Measurements from ENCODE around the gene USP25. TPM values are rescaled to one million over a fixed set of nuclear protein-coding genes. Genes with fewer than 3 reads are reported as not detected.

Gene USP25
- total RNA-seq, 1 donor from 2014 or later: 62.1 TPM

- Histone ChIP-seq H3K27ac (ENCODE audit: low read depth, low read length) (no peak overlapping the region), H3K27me3 (ENCODE audit: control insufficient read depth in 3 of 3, insufficient read depth in 3 of 3, low read length in 3 of 3) (no peaks in the 10 kb centered on the region), H3K9ac (ENCODE audit: low read depth in 1 of 3, low read length in 3 of 3) (no peak overlapping the region), H3K36me3 (ENCODE audit: control insufficient read depth in 3 of 3, insufficient read depth in 3 of 3, low read length in 3 of 3) (no peaks in the 10 kb centered on the region), H3K9me3 (ENCODE audit: control insufficient read depth in 3 of 3, low read length in 3 of 3) (no peaks in the 10 kb centered on the region), H3K4me1 (ENCODE audit: control insufficient read depth in 3 of 3, insufficient read depth in 3 of 3, low read length in 3 of 3) (peaks cover 0 to 6% (median 4%) of the 10 kb centered on the region in 3 donors), H3K4me3 (ENCODE audit: low read length in 3 of 3) (no peak overlapping the region)
These were observed 68.0 kb downstream of the USP25 start for GRCh38 chr21:15797577-15798363.

DNA sequence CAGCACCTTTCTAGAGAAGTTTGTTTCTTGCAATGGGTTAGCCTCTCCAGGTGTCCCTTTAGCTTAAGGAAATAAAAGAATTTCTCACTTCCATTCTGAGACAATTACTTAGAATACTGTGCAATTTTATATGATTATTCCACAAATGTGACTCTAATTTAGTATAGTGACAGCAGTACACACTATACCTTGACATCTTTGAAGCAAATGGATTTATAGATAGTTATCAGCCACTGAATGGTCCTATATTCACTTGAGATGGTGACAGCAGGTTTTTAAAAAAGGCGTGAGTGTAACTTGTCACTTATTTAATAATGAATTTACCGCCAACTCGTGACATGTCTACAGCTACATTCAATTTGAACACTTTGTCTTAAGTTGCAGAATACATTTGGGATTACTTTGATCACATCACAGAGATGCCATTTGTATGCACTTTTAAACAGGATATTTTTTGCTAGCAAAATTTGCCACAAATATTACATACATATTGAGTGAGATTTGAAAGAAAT, 71.6 kb downstream of the USP25 start:
- Histone ChIP-seq H3K4me1 (ENCODE audit: control insufficient read depth in 3 of 3, insufficient read depth in 3 of 3, low read length in 3 of 3) (peaks cover 3 to 4% (median 4%) of the 10 kb centered on the region in 3 donors), H3K27ac (ENCODE audit: low read depth, low read length) (no peak overlapping the region), H3K4me3 (ENCODE audit: low read length in 3 of 3) (no peak overlapping the region)

DNA sequence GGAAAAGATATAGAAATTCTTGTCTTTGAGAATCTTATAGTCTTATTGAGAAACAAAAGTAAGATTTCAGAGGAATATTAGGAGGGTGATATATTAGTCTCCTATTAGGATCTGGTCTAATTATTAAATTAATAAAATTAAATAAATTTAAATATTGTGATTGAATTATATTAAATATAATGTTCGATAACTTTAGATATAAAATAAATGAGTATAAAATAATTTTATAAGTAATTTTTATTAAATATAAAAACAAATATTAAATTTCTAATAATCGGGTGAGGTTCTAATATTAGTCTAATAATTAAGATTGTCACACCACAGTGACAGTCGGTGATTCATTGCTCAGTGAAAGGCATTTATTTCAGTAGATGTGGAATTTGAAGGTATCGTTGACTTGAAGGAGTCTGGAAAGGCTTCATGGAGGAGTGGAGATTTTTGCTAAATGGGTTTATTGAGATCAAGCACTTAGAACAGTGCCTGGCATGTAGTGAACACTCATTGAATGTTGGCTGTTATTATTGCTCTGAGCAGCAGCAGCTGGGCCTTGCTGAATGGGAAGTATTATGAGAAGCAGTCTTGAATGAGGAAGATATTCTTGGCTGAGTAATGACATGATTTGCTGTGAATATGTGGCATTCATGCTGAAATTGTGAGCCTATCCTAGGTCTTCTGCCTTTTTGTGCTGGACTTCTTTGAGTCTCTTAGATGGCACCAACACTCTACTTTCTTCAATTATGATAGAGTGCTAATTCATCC, 74.6 kb downstream of the USP25 start:
- Histone ChIP-seq H3K9me3 (ENCODE audit: control insufficient read depth in 3 of 3, low read length in 3 of 3) (no peaks in the 10 kb centered on the region), H3K4me3 (ENCODE audit: low read length in 3 of 3) (no peak overlapping the region), H3K27me3 (ENCODE audit: control insufficient read depth in 3 of 3, insufficient read depth in 3 of 3, low read length in 3 of 3) (no peaks in the 10 kb centered on the region), H3K36me3 (ENCODE audit: control insufficient read depth in 3 of 3, insufficient read depth in 3 of 3, low read length in 3 of 3) (no peaks in the 10 kb centered on the region), H3K4me1 (ENCODE audit: control insufficient read depth in 3 of 3, insufficient read depth in 3 of 3, low read length in 3 of 3) (peaks cover 6 to 13% (median 7%) of the 10 kb centered on the region in 3 donors), H3K9ac (ENCODE audit: low read depth in 1 of 3, low read length in 3 of 3) (no peak overlapping the region), H3K27ac (ENCODE audit: low read depth, low read length) (no peak overlapping the region)

More for the DNA sequence above, 71.6 kb downstream of the USP25 start:
- Histone ChIP-seq H3K36me3 (ENCODE audit: control insufficient read depth in 3 of 3, insufficient read depth in 3 of 3, low read length in 3 of 3) (no peaks in the 10 kb centered on the region), H3K27me3 (ENCODE audit: control insufficient read depth in 3 of 3, insufficient read depth in 3 of 3, low read length in 3 of 3) (no peaks in the 10 kb centered on the region), H3K9me3 (ENCODE audit: control insufficient read depth in 3 of 3, low read length in 3 of 3) (no peaks in the 10 kb centered on the region), H3K9ac (ENCODE audit: low read depth in 1 of 3, low read length in 3 of 3) (no peak overlapping the region)

- Histone ChIP-seq H3K4me3 (ENCODE audit: low read length in 3 of 3) (no peak overlapping the region), H3K27me3 (ENCODE audit: control insufficient read depth in 3 of 3, insufficient read depth in 3 of 3, low read length in 3 of 3) (no peaks in the 10 kb centered on the region), H3K4me1 (ENCODE audit: control insufficient read depth in 3 of 3, insufficient read depth in 3 of 3, low read length in 3 of 3) (peaks cover 3 to 17% (median 11%) of the 10 kb centered on the region in 3 donors), H3K36me3 (ENCODE audit: control insufficient read depth in 3 of 3, insufficient read depth in 3 of 3, low read length in 3 of 3) (peaks cover 0 to 10% (median 0%) of the 10 kb centered on the region in 3 donors), H3K9ac (ENCODE audit: low read depth in 1 of 3, low read length in 3 of 3) (no peak overlapping the region), H3K27ac (ENCODE audit: low read depth, low read length) (peak overlapping the region; percentile 48), H3K9me3 (ENCODE audit: control insufficient read depth in 3 of 3, low read length in 3 of 3) (no peaks in the 10 kb centered on the region)
These were observed 79.3 kb downstream of the USP25 start for GRCh38 chr21:15809065-15809464.

- no peak overlapping the region for H3K4me3 ChIP-seq (ENCODE audit: low read length in 3 of 3)
- peak overlapping the region; percentile 48 for H3K27ac ChIP-seq (ENCODE audit: low read depth, low read length)
- no peak overlapping the region for H3K9ac ChIP-seq (ENCODE audit: low read depth in 1 of 3, low read length in 3 of 3)
These were observed 80.0 kb downstream of the USP25 start for GRCh38 chr21:15809818-15810217.

DNA sequence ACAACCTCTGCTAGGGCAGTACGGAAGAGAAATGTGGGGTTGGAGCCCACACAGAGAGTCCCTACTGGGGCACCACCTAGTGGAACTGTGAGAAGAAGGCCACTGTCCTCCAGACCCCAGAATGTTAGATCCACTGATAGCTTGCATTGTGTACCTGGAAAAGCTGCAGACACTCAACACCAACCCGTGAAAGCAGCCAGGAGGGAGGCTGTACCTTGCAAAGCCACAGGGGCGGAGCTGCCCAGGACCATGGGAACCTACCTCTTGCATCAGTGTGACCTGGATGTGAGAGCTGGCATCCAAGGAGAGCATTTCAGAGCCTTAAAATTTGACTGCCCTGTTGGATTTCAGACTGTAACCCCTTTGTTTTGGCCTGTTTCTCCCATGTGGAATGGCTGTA, 85.5 kb downstream of the USP25 start:
- peaks cover 0 to 25% (median 8%) of the 10 kb centered on the region in 3 donors for H3K36me3 ChIP-seq (ENCODE audit: control insufficient read depth in 3 of 3, insufficient read depth in 3 of 3, low read length in 3 of 3)
- no peaks in the 10 kb centered on the region for H3K9me3 ChIP-seq (ENCODE audit: control insufficient read depth in 3 of 3, low read length in 3 of 3)
- H3K27ac ChIP-seq (ENCODE audit: low read depth, low read length): no peak overlapping the region
- no peaks in the 10 kb centered on the region for H3K4me1 ChIP-seq (ENCODE audit: control insufficient read depth in 3 of 3, insufficient read depth in 3 of 3, low read length in 3 of 3)
- no peak overlapping the region for H3K4me3 ChIP-seq (ENCODE audit: low read length in 3 of 3)
- no peak overlapping the region for H3K9ac ChIP-seq (ENCODE audit: low read depth in 1 of 3, low read length in 3 of 3)
- no peaks in the 10 kb centered on the region for H3K27me3 ChIP-seq (ENCODE audit: control insufficient read depth in 3 of 3, insufficient read depth in 3 of 3, low read length in 3 of 3)

More at GRCh38 chr21:15809818-15810217, 80.0 kb downstream of the USP25 start:
- Histone ChIP-seq H3K4me1 (ENCODE audit: control insufficient read depth in 3 of 3, insufficient read depth in 3 of 3, low read length in 3 of 3) (peaks cover 3 to 14% (median 7%) of the 10 kb centered on the region in 3 donors), H3K9me3 (ENCODE audit: control insufficient read depth in 3 of 3, low read length in 3 of 3) (no peaks in the 10 kb centered on the region), H3K27me3 (ENCODE audit: control insufficient read depth in 3 of 3, insufficient read depth in 3 of 3, low read length in 3 of 3) (no peaks in the 10 kb centered on the region), H3K36me3 (ENCODE audit: control insufficient read depth in 3 of 3, insufficient read depth in 3 of 3, low read length in 3 of 3) (peaks cover 0 to 10% (median under 1%) of the 10 kb centered on the region in 3 donors)

GRCh38 chr21:15820327-15820726, 90.5 kb downstream of the USP25 start:
- Histone ChIP-seq H3K27me3 (ENCODE audit: control insufficient read depth in 3 of 3, insufficient read depth in 3 of 3, low read length in 3 of 3) (no peaks in the 10 kb centered on the region), H3K36me3 (ENCODE audit: control insufficient read depth in 3 of 3, insufficient read depth in 3 of 3, low read length in 3 of 3) (peaks cover 0 to 12% (median 2%) of the 10 kb centered on the region in 3 donors), H3K9me3 (ENCODE audit: control insufficient read depth in 3 of 3, low read length in 3 of 3) (no peaks in the 10 kb centered on the region), H3K4me3 (ENCODE audit: low read length in 3 of 3) (no peak overlapping the region), H3K9ac (ENCODE audit: low read depth in 1 of 3, low read length in 3 of 3) (no peak overlapping the region), H3K4me1 (ENCODE audit: control insufficient read depth in 3 of 3, insufficient read depth in 3 of 3, low read length in 3 of 3) (peaks cover 0 to 2% (median 2%) of the 10 kb centered on the region in 3 donors), H3K27ac (ENCODE audit: low read depth, low read length) (no peak overlapping the region)

DNA sequence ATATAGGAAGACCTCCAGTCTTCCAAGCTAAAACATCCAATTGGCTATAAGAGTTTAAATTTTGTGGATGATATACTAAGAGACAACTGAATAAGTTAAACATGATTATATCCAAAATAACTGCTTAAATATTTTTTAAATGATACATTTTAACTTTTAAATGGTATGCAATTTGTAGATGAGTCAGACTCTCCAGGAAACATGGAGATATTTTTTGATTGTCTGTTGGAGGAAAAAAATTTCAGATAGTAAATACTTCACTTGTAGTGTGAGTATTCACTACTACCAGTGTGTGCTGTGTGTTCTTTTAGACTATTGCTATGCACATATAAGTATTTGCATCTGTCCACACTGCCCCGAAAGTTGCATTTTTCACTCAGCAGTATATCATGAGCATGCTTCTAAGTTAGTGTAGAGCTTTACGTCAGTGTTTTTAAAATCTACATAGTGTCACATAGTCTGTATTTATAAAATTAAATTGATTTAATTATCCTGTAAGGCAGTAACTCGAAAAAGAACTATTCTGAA, 91.1 kb downstream of the USP25 start:
- H3K36me3 ChIP-seq (ENCODE audit: control insufficient read depth in 3 of 3, insufficient read depth in 3 of 3, low read length in 3 of 3): peaks cover 0 to 9% (median under 1%) of the 10 kb centered on the region in 3 donors
- H3K9ac ChIP-seq (ENCODE audit: low read depth in 1 of 3, low read length in 3 of 3): no peak overlapping the region
- no peaks in the 10 kb centered on the region for H3K27me3 ChIP-seq (ENCODE audit: control insufficient read depth in 3 of 3, insufficient read depth in 3 of 3, low read length in 3 of 3)
- H3K4me1 ChIP-seq (ENCODE audit: control insufficient read depth in 3 of 3, insufficient read depth in 3 of 3, low read length in 3 of 3): peaks cover 4 to 8% (median 5%) of the 10 kb centered on the region in 3 donors
- no peak overlapping the region for H3K27ac ChIP-seq (ENCODE audit: low read depth, low read length)
- no peaks in the 10 kb centered on the region for H3K9me3 ChIP-seq (ENCODE audit: control insufficient read depth in 3 of 3, low read length in 3 of 3)
- H3K4me3 ChIP-seq (ENCODE audit: low read length in 3 of 3): no peak overlapping the region

GRCh38 chr21:15823486-15824150, 93.8 kb downstream of the USP25 start:
- Histone ChIP-seq H3K27me3 (ENCODE audit: control insufficient read depth in 3 of 3, insufficient read depth in 3 of 3, low read length in 3 of 3) (no peaks in the 10 kb centered on the region), H3K36me3 (ENCODE audit: control insufficient read depth in 3 of 3, insufficient read depth in 3 of 3, low read length in 3 of 3) (peaks cover 0 to 8% (median 0%) of the 10 kb centered on the region in 3 donors), H3K27ac (ENCODE audit: low read depth, low read length) (no peak overlapping the region), H3K9ac (ENCODE audit: low read depth in 1 of 3, low read length in 3 of 3) (no peak overlapping the region), H3K9me3 (ENCODE audit: control insufficient read depth in 3 of 3, low read length in 3 of 3) (no peaks in the 10 kb centered on the region), H3K4me3 (ENCODE audit: low read length in 3 of 3) (no peak overlapping the region), H3K4me1 (ENCODE audit: control insufficient read depth in 3 of 3, insufficient read depth in 3 of 3, low read length in 3 of 3) (peaks cover 4 to 12% (median 6%) of the 10 kb centered on the region in 3 donors)

Measured in skeletal muscle tissue (tissue), 4 donors.